ENCODE results near the gene KLF6. TPM values are rescaled to one million over a fixed set of nuclear protein-coding genes. Genes with fewer than 3 reads are reported as not detected.

The KLF6 gene
- total and polyA plus RNA-seq, 5 donors from 2014 or later = 630 to 1,887 (median 680) TPM

GRCh38 chr10:3728563-3728962 is 56.4 kb downstream of the KLF6 start:
- Mint-ChIP-seq H3K9me3 (peaks cover 0 to 4% (median 0%) of the 10 kb centered on the region in 7 donors), H3K4me1 (peaks cover 0 to 2% (median 0%) of the 10 kb centered on the region in 4 donors), H3K36me3 (peaks cover 5% of the 10 kb centered on the region), H3K27me3 (no peaks in the 10 kb centered on the region), H3K4me3 (no peak overlapping the region), H3K27ac (no peak overlapping the region)
- Histone ChIP-seq H3K4me3 (ENCODE audit: low read depth, low read length) (no peak overlapping the region), H3K27me3 (ENCODE audit: control insufficient read depth, insufficient read depth, low read length) (no peaks in the 10 kb centered on the region), H3K36me3 (ENCODE audit: control insufficient read depth, insufficient read depth, low read length) (no peaks in the 10 kb centered on the region), H3K4me1 (ENCODE audit: control insufficient read depth, insufficient read depth, low read length, poor library complexity, severe bottlenecking) (no peaks in the 10 kb centered on the region), H3K9me3 (ENCODE audit: control insufficient read depth in 2 of 2, low read length in 2 of 2) (no peaks in the 10 kb centered on the region), H3K27ac (ENCODE audit: insufficient read depth, low read length, poor library complexity, severe bottlenecking) (no peak overlapping the region)
- no peak for DNase-seq
- ATAC-seq (ENCODE audit: low read depth in 2 of 2) = no peak

GRCh38 chr10:3727268-3727667 is 57.7 kb downstream of the KLF6 start:
- no peaks in the 10 kb centered on the region for H3K27me3 ChIP-seq (ENCODE audit: control insufficient read depth, insufficient read depth, low read length)
- Mint-ChIP-seq H3K9me3 (peaks cover 0 to 1% (median 0%) of the 10 kb centered on the region in 7 donors), H3K4me3 (no peak overlapping the region), H3K36me3 (peaks cover 2% of the 10 kb centered on the region), H3K27ac (peak overlapping the region in 1 of 3 donors; percentile 80), H3K27me3 (no peaks in the 10 kb centered on the region), H3K4me1 (peaks cover 0 to 2% (median 0%) of the 10 kb centered on the region in 4 donors)
- H3K36me3 ChIP-seq (ENCODE audit: control insufficient read depth, insufficient read depth, low read length) = no peaks in the 10 kb centered on the region
- H3K27ac ChIP-seq (ENCODE audit: insufficient read depth, low read length, poor library complexity, severe bottlenecking) = no peak overlapping the region
- no peak for DNase-seq
- ATAC-seq (ENCODE audit: low read depth in 2 of 2) = no peak
- H3K4me3 ChIP-seq (ENCODE audit: low read depth, low read length) = no peak overlapping the region
- no peaks in the 10 kb centered on the region for H3K9me3 ChIP-seq (ENCODE audit: control insufficient read depth in 2 of 2, low read length in 2 of 2)
- H3K4me1 ChIP-seq (ENCODE audit: control insufficient read depth, insufficient read depth, low read length, poor library complexity, severe bottlenecking) = no peaks in the 10 kb centered on the region
